Gastroesophageal sphincter (tissue), 4 donors: ENCODE measurements around the gene GFRA4. TPM values are rescaled to one million over a fixed set of nuclear protein-coding genes. Genes with fewer than 3 reads are reported as not detected.

Source experiments
- ATAC-seq: fragments of 150-250 bp; one replicate; pipeline ENCODE4 v1.9.1; 2016; ENCODE audit warnings: mild to moderate bottlenecking, moderate library complexity
- H3K27ac ChIP-seq, 4 donors: fragments of 200-600 bp; sonication (generic) in 3 of 4; 1 replicate in 3 of 4; 2 replicates in 1 of 4; pipeline ENCODE4 v1.5.1; 2016 to 2019
- H3K27me3 ChIP-seq: fragments of 200-600 bp; sonication (generic); one replicate; pipeline ENCODE4 v1.5.1; 2019
- H3K36me3 ChIP-seq, 2 donors: fragments of 200-600 bp; sonication (generic); one replicate each; pipeline ENCODE4 v1.5.1; 2019; ENCODE audit warnings: control low read depth in 1 of 2
- H3K4me1 ChIP-seq, 3 donors: fragments of 200-600 bp; sonication (generic); 1 replicate in 2 of 3; 2 replicates in 1 of 3; pipeline ENCODE4 v1.5.1; 2016 to 2019; ENCODE audit warnings: control low read depth in 2 of 3
- H3K4me3 ChIP-seq, 2 donors: fragments of 200-600 bp; sonication (generic); one replicate each; pipeline ENCODE4 v1.5.1; 2019; ENCODE audit warnings: mild to moderate bottlenecking in 1 of 2, moderate library complexity in 1 of 2
- H3K9me3 ChIP-seq, 3 donors: fragments of 200-600 bp; sonication (generic); one replicate each; pipeline ENCODE4 v1.5.1; 2017 to 2019; ENCODE audit warnings: control low read depth in 2 of 3
- EP300 ChIP-seq: sonication (generic); formaldehyde crosslinking; IDR thresholded peaks from one replicate; pipeline ENCODE4 v1.6.1; 2017; ENCODE audit warnings: antibody characterized with exemption, mild to moderate bottlenecking
- POLR2A ChIP-seq, 2 donors: fragments of 450-650 bp; IDR thresholded peaks; one replicate each; pipeline ENCODE4 v1.6.1; 2017; ENCODE audit warnings: antibody characterized with exemption in 2 of 2, mild to moderate bottlenecking in 2 of 2, moderate library complexity in 1 of 2
- POLR2AphosphoS5 ChIP-seq: sonication (generic); formaldehyde crosslinking; IDR thresholded peaks from one replicate; pipeline ENCODE4 v1.6.1; 2017; ENCODE audit warnings: antibody characterized with exemption
- WGBS, 2 donors: methylation state at CpG; one replicate each; pipeline ENCODE4 v1.1.5; 2018; ENCODE audit warnings: low coverage in 1 of 2; 5-methylcytosine and 5-hydroxymethylcytosine counted together
- total RNA-seq, 4 donors: library from RNA; depleted of rRNA; stranded (reverse); fragments of >200 nt; gene quantifications; one replicate each; pipeline ENCODE4 v1.1.0, GENCODE V29; 2016
- TF ChIP-seq, protein P1 (sequence below), 4 experiments: fragments of 200-600 bp in 2 of 4; fragments of 450-650 bp in 2 of 4; sonication (generic) in 1 of 4; IDR thresholded peaks; one replicate each; pipeline ENCODE4 v1.5.1; 2017 to 2019; ENCODE audit warnings: antibody characterized with exemption in 4 of 4, mild to moderate bottlenecking in 2 of 4, moderate library complexity in 2 of 4

Gene GFRA4
- total RNA-seq, 4 donors from 2014 or later, result not detected

DNA sequence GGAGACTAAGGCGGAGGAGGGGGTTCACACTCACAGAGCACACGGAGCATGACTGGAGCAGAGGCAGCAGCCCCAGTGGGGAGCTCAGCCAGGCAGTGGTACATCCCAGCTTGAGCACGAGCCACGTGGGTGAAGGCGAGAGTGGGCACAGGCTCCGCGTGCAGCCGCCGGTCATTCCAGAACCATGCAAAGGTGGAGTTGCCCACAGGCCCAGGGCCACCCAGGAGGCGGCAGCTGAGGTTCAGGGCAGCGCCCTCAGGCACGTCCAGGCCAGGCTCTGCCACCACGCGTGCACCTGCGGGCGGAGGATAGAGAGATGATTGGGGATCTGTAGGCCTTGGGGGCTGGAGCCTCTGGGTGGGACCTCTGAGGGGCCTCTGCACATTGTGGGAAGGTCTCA, 28.1 kb upstream of the GFRA4 start:
- H3K36me3 ChIP-seq, result no peaks in the 10 kb centered on the region
- 98 to 100% methylated on average over 1 to 8 of the region's 16 CpGs for WGBS, 2 donors
- no peak for ATAC-seq
- H3K27ac ChIP-seq, result no peak overlapping the region
- peaks cover 0 to 19% (median 12%) of the 10 kb centered on the region in 3 donors for H3K4me1 ChIP-seq
- H3K27me3 ChIP-seq, result no peaks in the 10 kb centered on the region
- TF ChIP-seq POLR2AphosphoS5, result no peak
- TF ChIP-seq, protein P1, sequence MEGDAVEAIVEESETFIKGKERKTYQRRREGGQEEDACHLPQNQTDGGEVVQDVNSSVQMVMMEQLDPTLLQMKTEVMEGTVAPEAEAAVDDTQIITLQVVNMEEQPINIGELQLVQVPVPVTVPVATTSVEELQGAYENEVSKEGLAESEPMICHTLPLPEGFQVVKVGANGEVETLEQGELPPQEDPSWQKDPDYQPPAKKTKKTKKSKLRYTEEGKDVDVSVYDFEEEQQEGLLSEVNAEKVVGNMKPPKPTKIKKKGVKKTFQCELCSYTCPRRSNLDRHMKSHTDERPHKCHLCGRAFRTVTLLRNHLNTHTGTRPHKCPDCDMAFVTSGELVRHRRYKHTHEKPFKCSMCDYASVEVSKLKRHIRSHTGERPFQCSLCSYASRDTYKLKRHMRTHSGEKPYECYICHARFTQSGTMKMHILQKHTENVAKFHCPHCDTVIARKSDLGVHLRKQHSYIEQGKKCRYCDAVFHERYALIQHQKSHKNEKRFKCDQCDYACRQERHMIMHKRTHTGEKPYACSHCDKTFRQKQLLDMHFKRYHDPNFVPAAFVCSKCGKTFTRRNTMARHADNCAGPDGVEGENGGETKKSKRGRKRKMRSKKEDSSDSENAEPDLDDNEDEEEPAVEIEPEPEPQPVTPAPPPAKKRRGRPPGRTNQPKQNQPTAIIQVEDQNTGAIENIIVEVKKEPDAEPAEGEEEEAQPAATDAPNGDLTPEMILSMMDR (IDR thresholded peaks at IDR 0.05), result no peak
- TF ChIP-seq EP300, result no peak
- no peak for TF ChIP-seq POLR2A (IDR thresholded peaks at IDR 0.05)
- H3K4me3 ChIP-seq, result no peak overlapping the region
- H3K9me3 ChIP-seq, result peaks cover 0 to 2% (median 0%) of the 10 kb centered on the region in 3 donors

- ATAC-seq, result no peak
- no peaks in the 10 kb centered on the region for H3K36me3 ChIP-seq
- no peak overlapping the region for H3K27ac ChIP-seq
- H3K4me1 ChIP-seq, result peaks cover 0 to 28% (median 13%) of the 10 kb centered on the region in 3 donors
- no peaks in the 10 kb centered on the region for H3K27me3 ChIP-seq
- TF ChIP-seq EP300, result no peak
- TF ChIP-seq POLR2A (IDR thresholded peaks at IDR 0.05), result no peak
- TF ChIP-seq POLR2AphosphoS5, result no peak
- TF ChIP-seq, protein P1 (IDR thresholded peaks at IDR 0.05), result no peak
- no peak overlapping the region for H3K4me3 ChIP-seq
- WGBS, 2 donors, result 70% methylated on average over 2 of the region's 3 CpGs; no CpG with 5 or more reads in 1 of the 2 donors
- H3K9me3 ChIP-seq, result no peaks in the 10 kb centered on the region
Observed at GRCh38 chr20:3690413-3690812, 27.2 kb upstream of the GFRA4 start.

- no peak overlapping the region for H3K4me3 ChIP-seq
- peaks cover 0 to 28% (median 13%) of the 10 kb centered on the region in 3 donors for H3K4me1 ChIP-seq
- TF ChIP-seq POLR2AphosphoS5, result no peak
- TF ChIP-seq POLR2A (IDR thresholded peaks at IDR 0.05), result no peak
- no peak for TF ChIP-seq EP300
- TF ChIP-seq, protein P1 (IDR thresholded peaks at IDR 0.05), result no peak
- H3K27me3 ChIP-seq, result no peaks in the 10 kb centered on the region
- H3K36me3 ChIP-seq, result no peaks in the 10 kb centered on the region
- no peaks in the 10 kb centered on the region for H3K9me3 ChIP-seq
- ATAC-seq, result no peak
- no peak overlapping the region for H3K27ac ChIP-seq
- WGBS, 2 donors, result no CpG with 5 or more reads among the region's 11 CpGs
Observed at GRCh38 chr20:3689978-3690377, 26.8 kb upstream of the GFRA4 start.

DNA sequence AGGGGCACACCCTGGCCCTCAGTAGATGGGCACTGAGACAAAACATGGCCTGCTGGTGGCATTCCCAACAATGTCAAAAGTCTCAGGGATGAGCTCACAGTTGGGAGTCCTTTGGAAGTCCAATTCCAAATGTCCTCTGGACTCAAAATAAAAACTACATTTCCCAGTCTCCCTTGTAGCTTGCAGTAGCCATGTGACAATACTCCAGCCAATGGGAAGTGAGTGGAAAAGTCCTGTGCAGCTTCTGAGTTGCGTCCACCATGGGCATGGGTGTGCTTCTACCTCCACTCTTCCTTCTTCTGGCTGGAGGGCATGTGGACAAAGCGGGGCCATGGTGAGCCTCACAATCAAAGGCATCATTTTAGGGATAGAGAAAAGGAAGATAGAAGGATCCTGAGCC, 24.5 kb upstream of the GFRA4 start:
- Histone ChIP-seq H3K9me3 (no peaks in the 10 kb centered on the region), H3K27ac (peak overlapping the region in 3 of 4 donors; percentile 78 to 85 (median 80)), H3K36me3 (no peaks in the 10 kb centered on the region), H3K4me3 (no peak overlapping the region), H3K4me1 (peaks cover 0 to 28% (median 13%) of the 10 kb centered on the region in 3 donors), H3K27me3 (no peaks in the 10 kb centered on the region)
- ATAC-seq, result peak; percentile 75
- WGBS, 2 donors, result 50 to 54% methylated on average over 2 of the region's 2 CpGs
- TF ChIP-seq EP300 (no peak), POLR2AphosphoS5 (no peak), POLR2A (IDR thresholded peaks at IDR 0.05) (no peak)
- TF ChIP-seq, protein P1 (IDR thresholded peaks at IDR 0.05), result no peak

DNA sequence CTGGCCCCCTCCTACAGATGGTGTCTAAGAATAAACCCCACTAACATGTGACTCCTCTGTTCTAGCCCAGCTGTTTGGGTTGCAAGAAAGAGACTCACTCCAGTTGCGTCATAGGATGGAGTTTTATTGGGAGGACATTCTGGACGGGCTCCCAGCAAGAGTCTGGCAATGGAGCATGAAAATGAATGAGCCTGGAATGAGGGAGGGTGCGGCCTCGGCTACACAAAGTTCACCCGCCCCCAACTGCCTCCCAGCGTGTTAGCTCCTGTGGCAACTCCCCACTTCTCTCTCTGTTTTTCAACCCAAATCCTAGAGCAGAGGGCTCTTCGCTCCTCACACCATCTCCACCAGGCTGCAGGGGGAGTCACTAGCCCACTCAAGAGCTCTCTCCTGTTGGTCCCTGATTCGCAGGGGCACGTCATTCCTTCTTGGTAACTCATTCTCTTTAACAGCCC, 23.7 kb upstream of the GFRA4 start:
- Histone ChIP-seq H3K9me3 (no peaks in the 10 kb centered on the region), H3K4me3 (no peak overlapping the region), H3K27me3 (peaks cover 4% of the 10 kb centered on the region), H3K4me1 (peaks cover 0 to 36% (median 13%) of the 10 kb centered on the region in 3 donors), H3K36me3 (no peaks in the 10 kb centered on the region), H3K27ac (peak overlapping the region in 3 of 4 donors; percentile 78 to 85 (median 80))
- 0 to 51% methylated on average over 2 to 7 of the region's 9 CpGs for WGBS, 2 donors
- TF ChIP-seq EP300, result no peak
- TF ChIP-seq POLR2AphosphoS5, result peak; percentile 86
- ATAC-seq, result peak; percentile 89
